ENCODE data around the gene CYP4Z1.
"Not testable (repeated sequence)": the region's sequence is repeated elsewhere in the genome, so short reads cannot be mapped to it uniquely, and the experiment has no call there.

CYP4Z1 gene

DNA sequence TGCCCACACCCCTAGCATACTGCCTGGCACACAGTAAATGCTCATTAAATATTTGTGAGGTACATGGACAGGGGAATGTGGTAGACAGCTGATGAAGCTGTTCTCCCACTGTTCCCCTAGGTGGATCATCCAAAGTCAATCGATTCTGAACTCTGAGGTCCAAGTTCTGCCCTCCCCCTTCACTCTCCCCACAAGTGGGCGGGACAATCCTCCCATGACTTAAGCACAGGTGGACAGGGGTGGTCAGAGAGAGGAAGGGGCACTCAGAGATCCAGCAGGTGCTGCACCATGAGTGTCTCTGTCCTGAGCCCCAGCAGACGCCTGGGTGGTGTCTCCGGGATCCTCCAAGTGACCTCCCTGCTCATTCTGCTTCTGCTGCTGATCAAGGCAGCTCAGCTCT lies 70.2 kb downstream of the CYP4Z1 start, which contains the start of gene CYP4A22:
Gene CYP4A22, plus strand, starts transcription at position 244 of the 400 bp plus-strand sequence. Its CDS starts 45 bp downstream, at position 289.
- Mint-ChIP-seq H3K4me1 (no peaks in the 10 kb centered on the region), H3K36me3 (ENCODE audit: insufficient read depth) (no peaks in the 10 kb centered on the region), H3K4me3 (no peak within 1 kb of the TSS), H3K9me3 (no peaks in the 10 kb centered on the region), H3K27me3 (peaks cover 47% of the 10 kb centered on the region), H3K27ac (ENCODE audit: low read depth) (no peak within 1 kb of the TSS)
- ATAC-seq (replicated peaks; ENCODE audit: extremely low read depth, poor library complexity, severe bottlenecking) (no peak), DNase-seq (ENCODE audit: low spot score in 2 of 2) (no peak)

GRCh38 chr1:47137925-47138615 lies 71.0 kb downstream of the CYP4Z1 start:
- Mint-ChIP-seq H3K4me1 (no peaks in the 10 kb centered on the region), H3K27ac (ENCODE audit: low read depth) (no peak overlapping the region), H3K27me3 (peaks cover 45% of the 10 kb centered on the region), H3K9me3 (no peaks in the 10 kb centered on the region), H3K4me3 (no peak overlapping the region), H3K36me3 (ENCODE audit: insufficient read depth) (no peaks in the 10 kb centered on the region)
- ATAC-seq (replicated peaks; ENCODE audit: extremely low read depth, poor library complexity, severe bottlenecking), result no peak
- DNase-seq (ENCODE audit: low spot score in 2 of 2), result no peak

DNA sequence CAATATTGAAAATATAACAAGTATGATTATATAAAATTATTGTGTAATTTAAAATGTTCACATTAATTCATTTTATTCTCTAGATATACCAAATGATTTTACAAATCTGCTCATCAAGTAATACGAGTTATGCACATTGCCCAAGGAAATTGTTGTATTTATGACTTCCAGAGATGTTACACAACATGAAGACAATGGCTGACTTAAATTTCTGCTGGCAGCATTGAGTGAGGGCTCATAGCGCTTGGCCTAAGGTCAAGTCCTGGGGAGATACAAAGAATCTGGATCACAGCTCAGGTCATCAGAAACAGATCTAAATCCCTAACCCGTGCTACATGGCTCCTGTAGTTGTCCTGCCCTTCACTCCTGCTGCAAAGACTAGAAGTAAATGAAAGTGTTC lies 73.3 kb downstream of the CYP4Z1 start:
- H3K9me3 Mint-ChIP-seq; ATAC-seq (replicated peaks; ENCODE audit: extremely low read depth, poor library complexity, severe bottlenecking); H3K4me1 Mint-ChIP-seq; H3K27ac Mint-ChIP-seq (ENCODE audit: low read depth); DNase-seq (ENCODE audit: low spot score in 2 of 2); H3K36me3 Mint-ChIP-seq (ENCODE audit: insufficient read depth); H3K4me3 Mint-ChIP-seq: not testable (repeated sequence)
- H3K27me3 Mint-ChIP-seq, result peaks cover 32% of the 10 kb centered on the region

- not testable (repeated sequence) for H3K4me3 Mint-ChIP-seq; H3K4me1 Mint-ChIP-seq; DNase-seq (ENCODE audit: low spot score in 2 of 2); H3K9me3 Mint-ChIP-seq; H3K27ac Mint-ChIP-seq (ENCODE audit: low read depth); ATAC-seq (replicated peaks; ENCODE audit: extremely low read depth, poor library complexity, severe bottlenecking); H3K36me3 Mint-ChIP-seq (ENCODE audit: insufficient read depth)
- H3K27me3 Mint-ChIP-seq, result peaks cover 37% of the 10 kb centered on the region
These were observed 76.6 kb downstream of the CYP4Z1 start for GRCh38 chr1:47143654-47144053.

DNA sequence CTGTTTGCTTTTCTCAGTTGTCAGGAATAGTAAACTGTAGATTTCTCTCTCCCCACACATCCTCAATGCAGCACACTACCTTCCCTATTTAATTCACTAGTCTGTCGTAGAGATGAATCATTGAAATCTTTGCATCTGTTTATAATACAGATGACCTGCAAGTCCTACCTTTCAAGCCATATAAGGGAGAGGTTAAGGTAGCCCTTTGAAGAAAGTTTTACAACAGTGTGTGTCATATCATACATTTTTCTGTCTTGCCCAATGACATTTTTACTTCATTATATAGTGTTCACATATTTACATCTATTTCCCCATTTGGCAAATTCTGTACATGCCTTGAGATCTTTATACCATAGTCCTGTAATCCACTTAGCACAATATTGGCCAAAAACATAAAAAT lies 79.5 kb downstream of the CYP4Z1 start:
- H3K27me3 Mint-ChIP-seq, result peaks cover 56% of the 10 kb centered on the region
- H3K27ac Mint-ChIP-seq (ENCODE audit: low read depth); ATAC-seq (replicated peaks; ENCODE audit: extremely low read depth, poor library complexity, severe bottlenecking); H3K4me3 Mint-ChIP-seq; DNase-seq (ENCODE audit: low spot score in 2 of 2); H3K4me1 Mint-ChIP-seq; H3K9me3 Mint-ChIP-seq; H3K36me3 Mint-ChIP-seq (ENCODE audit: insufficient read depth): not testable (repeated sequence)

- ATAC-seq (replicated peaks; ENCODE audit: extremely low read depth, poor library complexity, severe bottlenecking) (no peak), DNase-seq (ENCODE audit: low spot score in 2 of 2) (no peak)
- Mint-ChIP-seq H3K4me3 (no peak overlapping the region), H3K36me3 (ENCODE audit: insufficient read depth) (no peaks in the 10 kb centered on the region), H3K27me3 (peaks cover 56% of the 10 kb centered on the region), H3K9me3 (no peaks in the 10 kb centered on the region), H3K4me1 (no peaks in the 10 kb centered on the region), H3K27ac (ENCODE audit: low read depth) (no peak overlapping the region)
These were observed 80.2 kb downstream of the CYP4Z1 start for GRCh38 chr1:47147047-47147785.

DNA sequence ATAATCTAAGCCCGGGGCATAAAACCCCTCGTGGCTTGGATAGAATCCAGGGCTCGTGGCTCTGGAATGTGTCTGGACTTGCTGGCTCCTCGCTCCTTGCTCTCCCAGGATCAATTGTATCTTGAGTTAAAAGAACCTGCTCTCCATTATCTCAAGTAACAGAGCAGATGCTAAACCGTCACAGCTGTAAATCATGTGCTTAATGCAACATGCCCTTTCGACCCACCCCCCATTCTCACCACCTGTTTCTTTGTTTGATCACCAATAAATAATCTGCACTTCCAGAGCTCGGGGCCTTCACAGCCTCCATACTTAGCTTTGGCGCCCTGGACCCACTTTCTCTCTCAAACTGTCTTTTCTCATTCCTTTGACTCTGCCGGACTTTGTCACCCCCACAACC lies 82.1 kb downstream of the CYP4Z1 start:
- ATAC-seq (replicated peaks; ENCODE audit: extremely low read depth, poor library complexity, severe bottlenecking); H3K4me3 Mint-ChIP-seq; H3K36me3 Mint-ChIP-seq (ENCODE audit: insufficient read depth); DNase-seq (ENCODE audit: low spot score in 2 of 2); H3K27ac Mint-ChIP-seq (ENCODE audit: low read depth); H3K9me3 Mint-ChIP-seq; H3K4me1 Mint-ChIP-seq: not testable (repeated sequence)
- peaks cover 68% of the 10 kb centered on the region for H3K27me3 Mint-ChIP-seq

- H3K27me3 Mint-ChIP-seq, result peaks cover 77% of the 10 kb centered on the region
- not testable (repeated sequence) for H3K4me1 Mint-ChIP-seq; ATAC-seq (replicated peaks; ENCODE audit: extremely low read depth, poor library complexity, severe bottlenecking); H3K27ac Mint-ChIP-seq (ENCODE audit: low read depth); DNase-seq (ENCODE audit: low spot score in 2 of 2); H3K4me3 Mint-ChIP-seq; H3K36me3 Mint-ChIP-seq (ENCODE audit: insufficient read depth)
- H3K9me3 Mint-ChIP-seq, result peaks cover 11% of the 10 kb centered on the region
These were observed 89.4 kb downstream of the CYP4Z1 start for GRCh38 chr1:47156457-47156856.

DNA sequence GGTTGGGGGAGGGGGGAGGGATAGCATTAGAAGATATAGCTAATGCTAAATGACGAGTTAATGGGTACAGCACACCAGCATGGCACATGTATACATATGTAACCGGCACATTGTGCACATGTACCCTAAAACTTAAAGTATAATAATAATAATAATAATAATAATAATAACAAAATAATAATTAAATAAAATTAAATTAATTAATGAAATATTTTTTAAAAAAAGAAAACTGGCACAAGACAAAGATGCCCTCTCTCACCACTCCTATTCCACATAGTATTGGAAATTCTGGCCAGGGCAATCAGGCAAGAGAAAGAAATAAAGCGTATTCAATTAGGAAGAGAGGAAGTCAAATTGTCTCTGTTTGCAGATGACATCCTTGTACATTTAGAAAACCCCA lies 90.9 kb downstream of the CYP4Z1 start:
- not testable (repeated sequence) for H3K4me1 Mint-ChIP-seq; ATAC-seq (replicated peaks; ENCODE audit: extremely low read depth, poor library complexity, severe bottlenecking); DNase-seq (ENCODE audit: low spot score in 2 of 2); H3K36me3 Mint-ChIP-seq (ENCODE audit: insufficient read depth); H3K27ac Mint-ChIP-seq (ENCODE audit: low read depth); H3K4me3 Mint-ChIP-seq
- Mint-ChIP-seq H3K9me3 (peaks cover 11% of the 10 kb centered on the region), H3K27me3 (peaks cover 77% of the 10 kb centered on the region)

DNA sequence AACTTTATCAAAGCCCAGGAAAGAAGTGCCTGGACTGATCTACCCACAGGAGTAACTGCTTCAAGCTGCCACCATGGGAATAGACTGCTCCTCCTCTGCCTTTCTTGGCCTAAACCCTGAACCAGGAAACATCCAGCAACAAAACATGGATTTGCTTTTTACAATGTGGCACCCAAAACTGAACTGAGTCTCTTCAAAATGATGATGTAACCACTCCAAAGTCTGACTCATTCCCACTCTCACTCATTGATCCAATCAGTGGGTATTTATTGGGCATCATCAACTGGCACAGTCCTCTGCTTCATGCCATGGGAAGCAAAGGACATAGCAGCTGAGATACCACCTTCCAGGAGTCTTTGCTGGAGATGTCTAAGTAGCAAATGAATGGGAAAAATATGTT lies 93.7 kb downstream of the CYP4Z1 start:
- no peaks in the 10 kb centered on the region for H3K36me3 Mint-ChIP-seq (ENCODE audit: insufficient read depth)
- DNase-seq (ENCODE audit: low spot score in 2 of 2) (no peak), ATAC-seq (replicated peaks; ENCODE audit: extremely low read depth, poor library complexity, severe bottlenecking) (no peak)
- no peaks in the 10 kb centered on the region for H3K4me1 Mint-ChIP-seq
- H3K27me3 Mint-ChIP-seq, result peaks cover 77% of the 10 kb centered on the region
- H3K4me3 Mint-ChIP-seq, result no peak overlapping the region
- peaks cover 6% of the 10 kb centered on the region for H3K9me3 Mint-ChIP-seq
- no peak overlapping the region for H3K27ac Mint-ChIP-seq (ENCODE audit: low read depth)

DNA sequence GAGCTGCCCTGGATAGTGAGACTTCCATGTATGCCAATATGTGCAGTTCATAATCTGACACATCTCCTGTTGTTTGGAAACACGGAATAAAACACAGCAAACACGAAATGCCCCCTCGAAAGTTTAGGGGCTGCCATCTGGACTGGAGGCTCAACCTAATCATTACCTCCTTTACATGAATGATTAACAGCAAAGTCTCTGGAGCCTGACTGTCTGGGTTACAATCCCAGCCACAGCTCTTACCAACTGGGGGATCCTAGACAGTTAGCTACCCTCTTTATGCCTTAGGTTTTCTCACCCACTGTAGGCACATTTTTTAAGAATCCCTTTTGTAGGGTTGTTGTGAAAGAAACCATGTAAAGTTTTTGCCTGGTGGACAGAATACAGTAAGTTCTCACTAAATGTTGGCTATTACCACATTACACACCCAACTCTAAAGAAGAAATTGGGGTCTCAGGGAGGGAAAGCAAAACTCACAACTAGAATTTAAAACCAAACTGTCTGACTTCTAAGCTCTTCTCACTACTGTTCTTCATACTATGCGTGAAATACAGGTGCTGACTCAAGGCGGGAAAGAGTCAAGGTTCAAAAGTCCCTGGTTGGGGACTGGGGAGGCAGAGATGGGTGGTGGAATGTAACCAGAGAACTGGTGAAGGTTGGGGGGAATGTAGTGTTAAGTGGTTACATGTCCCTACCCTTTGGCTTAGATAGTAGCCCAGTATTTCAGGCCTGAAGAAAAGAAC lies 94.4 kb downstream of the CYP4Z1 start:
- Mint-ChIP-seq H3K27ac (ENCODE audit: low read depth) (no peak overlapping the region), H3K4me3 (no peak overlapping the region), H3K9me3 (no peaks in the 10 kb centered on the region), H3K4me1 (no peaks in the 10 kb centered on the region), H3K27me3 (peaks cover 77% of the 10 kb centered on the region), H3K36me3 (ENCODE audit: insufficient read depth) (no peaks in the 10 kb centered on the region)
- ATAC-seq (replicated peaks; ENCODE audit: extremely low read depth, poor library complexity, severe bottlenecking) (no peak), DNase-seq (ENCODE audit: low spot score in 2 of 2) (no peak)

- H3K27me3 Mint-ChIP-seq, result peaks cover 92% of the 10 kb centered on the region
These were observed 97.5 kb downstream of the CYP4Z1 start for GRCh38 chr1:47164552-47164951.

More at GRCh38 chr1:47164552-47164951, 97.5 kb downstream of the CYP4Z1 start:
- Mint-ChIP-seq H3K4me3 (no peak overlapping the region), H3K9me3 (no peaks in the 10 kb centered on the region), H3K4me1 (no peaks in the 10 kb centered on the region), H3K36me3 (ENCODE audit: insufficient read depth) (no peaks in the 10 kb centered on the region), H3K27ac (ENCODE audit: low read depth) (no peak overlapping the region)
- ATAC-seq (replicated peaks; ENCODE audit: extremely low read depth, poor library complexity, severe bottlenecking), result no peak
- no peak for DNase-seq (ENCODE audit: low spot score in 2 of 2)

Data from central memory CD8-positive, alpha-beta T cell (primary cell).